IPS DF 6.9 (cell line): ENCODE measurements around the gene GET4.
"Not testable (repeated sequence)": the region's sequence is repeated elsewhere in the genome, so short reads cannot be mapped to it uniquely, and the experiment has no call there.

Source experiments
- DNase-seq: peaks from one replicate; pipeline ENCODE4 v3.0.0-alpha.2; 2013; ENCODE audit warnings: low read depth, low spot score
- H3K27ac ChIP-seq: one replicate; pipeline ENCODE4 v1.5.1; 2013; ENCODE audit warnings: low read length, control low read depth
- H3K27me3 ChIP-seq: 2 replicates; pipeline ENCODE4 v1.6.1; 2013; ENCODE audit warnings: mild to moderate bottlenecking, low read length; ENCODE audit not compliant: control insufficient read depth, insufficient read depth
- H3K36me3 ChIP-seq: 2 replicates; pipeline ENCODE4 v1.6.1; 2013; ENCODE audit warnings: low read length; ENCODE audit not compliant: control insufficient read depth, insufficient read depth
- H3K4me1 ChIP-seq: 2 replicates; pipeline ENCODE4 v1.6.1; 2013; ENCODE audit warnings: low read length; ENCODE audit not compliant: control insufficient read depth, insufficient read depth
- H3K4me3 ChIP-seq: 2 replicates; pipeline ENCODE4 v1.5.1; 2013; ENCODE audit warnings: mild to moderate bottlenecking, low read length
- H3K9me3 ChIP-seq: 2 replicates; pipeline ENCODE4 v1.6.1; 2013; ENCODE audit warnings: low read length, inconsistent platforms; ENCODE audit not compliant: control insufficient read depth, insufficient read depth
- WGBS: extraction: QIAGEN DNeasy Blood & Tissue Kit; methylation state at CpG from one replicate; pipeline ENCODE4 v1.1.7; 2013; ENCODE audit warnings: mixed read lengths, missing lambda C conversion rate; ENCODE audit not compliant: insufficient read length, insufficient coverage; 5-methylcytosine and 5-hydroxymethylcytosine counted together

The GET4 gene

DNA sequence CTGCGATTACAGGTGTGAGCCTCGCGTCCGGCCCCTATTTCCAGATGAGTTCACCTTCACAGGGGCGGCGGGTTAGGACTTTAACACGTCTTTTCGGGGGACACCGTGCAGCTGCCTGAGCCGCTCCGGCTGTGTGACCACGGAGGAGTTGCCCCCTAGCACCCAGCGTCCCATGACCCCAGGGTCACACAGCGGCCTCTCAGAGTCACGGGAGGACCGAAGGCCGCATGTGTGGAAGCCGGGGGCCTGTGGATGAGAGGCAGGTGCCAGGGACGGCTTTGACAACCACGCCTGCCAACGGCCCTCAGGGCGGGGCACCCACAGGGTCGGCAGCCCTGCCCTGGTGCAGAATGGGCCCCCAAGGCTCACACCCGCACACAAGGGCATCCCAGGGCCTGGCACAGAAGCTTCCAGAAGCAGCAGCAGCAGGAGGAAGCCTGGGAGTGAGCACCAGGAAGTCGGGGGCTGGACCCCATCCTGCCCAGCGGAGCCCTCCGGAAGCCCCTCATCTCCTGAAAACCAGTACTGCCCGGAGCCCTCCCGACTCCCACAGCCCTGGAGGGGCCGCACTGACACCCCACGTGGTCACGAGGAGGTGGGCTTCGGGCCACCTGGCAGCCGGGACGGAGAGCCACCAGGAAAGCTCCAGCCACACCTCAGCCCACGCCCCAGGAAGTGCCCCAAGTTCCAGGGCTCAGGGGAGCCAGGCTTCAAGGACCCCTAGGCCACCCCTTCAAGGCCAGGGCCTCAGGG is 45.4 kb downstream of the GET4 start:
- H3K4me1 ChIP-seq: no peaks in the 10 kb centered on the region; the same call in 1 of the 2 replicates
- H3K9me3 ChIP-seq: no peaks in the 10 kb centered on the region
- DNase-seq: no peak
- no peak overlapping the region for H3K4me3 ChIP-seq
- H3K27me3 ChIP-seq: no peaks in the 10 kb centered on the region
- no peaks in the 10 kb centered on the region; the same call in 1 of the 2 replicates for H3K36me3 ChIP-seq
- no peak overlapping the region for H3K27ac ChIP-seq
- WGBS: no CpG with 5 or more reads among the region's 36 CpGs

DNA sequence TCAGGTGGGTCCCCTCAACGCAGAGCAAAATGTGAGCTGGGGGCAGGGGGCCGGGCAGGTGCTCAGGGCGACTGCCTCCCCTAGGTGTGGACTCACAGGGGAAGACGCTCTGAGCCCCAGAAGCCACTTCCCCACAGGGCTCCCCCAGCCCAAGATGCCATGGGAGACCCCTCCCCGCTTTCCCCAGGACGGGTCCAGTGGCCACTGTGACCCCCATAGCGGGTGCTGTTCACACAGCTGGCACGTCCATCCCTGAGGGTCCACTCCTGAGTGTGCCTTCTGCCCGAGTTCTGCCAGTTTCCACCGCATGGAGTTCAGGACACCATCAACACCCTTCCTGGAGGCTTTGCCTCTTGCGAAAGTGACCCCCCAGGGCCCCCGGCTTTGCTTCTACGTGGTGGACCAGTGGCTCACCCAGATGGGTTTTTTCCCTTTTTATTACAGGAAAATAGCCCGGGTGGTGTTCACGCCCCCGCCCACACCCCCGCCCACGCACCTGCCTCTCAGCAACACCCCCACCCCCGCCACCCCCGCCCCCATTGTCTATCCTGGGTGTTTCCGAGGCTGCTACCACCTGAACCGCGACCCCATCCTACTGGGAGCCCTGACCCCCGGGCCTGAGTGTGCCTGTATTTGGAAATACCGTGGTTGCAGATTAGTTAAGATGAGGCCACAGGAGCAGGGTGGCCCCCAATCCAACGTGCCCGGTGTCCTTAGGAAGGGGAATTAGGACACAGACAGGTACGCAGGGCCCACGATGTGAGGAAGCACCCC is 46.2 kb downstream of the GET4 start:
- H3K27me3 ChIP-seq: no peaks in the 10 kb centered on the region
- no CpG with 5 or more reads among the region's 29 CpGs for WGBS

DNA sequence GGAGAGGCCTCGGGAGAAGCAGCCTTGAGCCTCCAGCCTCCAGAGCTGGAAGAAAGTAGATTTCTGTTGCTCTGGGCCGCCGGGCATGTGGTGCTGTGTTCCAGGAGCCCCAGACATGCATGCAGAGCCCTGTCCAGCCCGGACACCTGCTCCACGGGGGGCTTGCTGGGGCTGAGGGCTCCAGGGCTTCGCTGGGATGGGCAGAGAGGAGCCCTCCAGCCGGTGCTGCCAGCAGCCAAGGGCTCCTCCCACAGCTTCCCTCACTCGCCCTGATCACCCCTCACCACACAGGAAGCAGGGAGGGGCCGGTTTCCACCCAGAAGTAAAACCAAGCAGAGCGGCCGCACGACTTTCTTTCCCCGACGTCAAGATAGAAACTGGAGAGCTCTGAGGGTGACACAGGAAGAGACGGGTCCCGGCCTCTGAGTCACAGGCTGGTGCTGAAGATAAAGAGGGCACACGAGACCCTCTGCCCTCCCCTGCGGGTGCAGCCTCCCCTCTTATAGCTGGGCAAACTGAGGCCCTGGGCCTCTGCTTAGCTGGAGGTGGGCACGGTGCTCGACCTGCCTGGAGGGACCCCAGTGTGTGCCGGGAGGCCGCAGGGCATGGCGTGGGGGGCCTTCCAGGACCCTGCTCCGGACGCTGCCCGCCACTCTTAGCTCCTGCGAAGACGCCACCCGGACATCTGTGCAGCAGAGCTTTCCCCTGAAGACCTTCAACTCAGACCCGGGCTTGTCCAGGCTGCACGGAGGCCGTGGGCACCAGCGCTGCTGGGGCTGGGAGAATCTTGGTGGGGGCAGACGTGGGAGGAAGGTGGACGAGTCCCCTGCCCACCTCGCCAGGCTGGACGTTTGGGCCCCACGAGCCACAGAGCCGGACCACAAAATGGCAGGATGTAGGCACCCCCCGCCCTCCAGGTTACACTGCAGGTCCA is 47.0 kb downstream of the GET4 start:
- Histone ChIP-seq H3K9me3 (no peaks in the 10 kb centered on the region), H3K4me3 (no peak overlapping the region), H3K27ac (no peak overlapping the region), H3K36me3 (no peaks in the 10 kb centered on the region; the same call in 1 of the 2 replicates), H3K27me3 (no peaks in the 10 kb centered on the region), H3K4me1 (no peaks in the 10 kb centered on the region; the same call in 1 of the 2 replicates)
- DNase-seq: no peak
- no CpG with 5 or more reads among the region's 40 CpGs for WGBS

More for the DNA sequence above, 46.2 kb downstream of the GET4 start:
- no peaks in the 10 kb centered on the region for H3K9me3 ChIP-seq
- no peak overlapping the region for H3K27ac ChIP-seq
- no peak for DNase-seq
- no peaks in the 10 kb centered on the region; the same call in 1 of the 2 replicates for H3K4me1 ChIP-seq
- no peak overlapping the region for H3K4me3 ChIP-seq
- H3K36me3 ChIP-seq: no peaks in the 10 kb centered on the region; the same call in 1 of the 2 replicates

DNA sequence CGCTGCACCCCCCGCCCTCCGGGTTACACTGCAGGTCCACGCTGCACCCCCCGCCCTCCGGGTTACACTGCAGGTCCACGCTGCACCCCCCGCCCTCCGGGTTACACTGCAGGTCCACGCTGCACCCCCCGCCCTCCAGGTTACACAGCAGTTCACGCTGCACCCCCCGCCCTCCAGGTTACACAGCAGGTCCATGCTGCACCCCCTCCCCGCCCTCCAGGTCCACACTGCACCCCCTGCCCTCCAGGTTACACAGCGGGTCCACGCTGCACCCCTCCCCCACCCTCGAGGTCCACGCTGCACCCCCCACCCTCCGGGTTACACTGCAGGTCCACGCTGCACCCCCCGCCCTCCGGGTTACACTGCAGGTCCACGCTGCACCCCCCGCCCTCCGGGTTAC is 47.7 kb downstream of the GET4 start:
- no CpG with 5 or more reads among the region's 25 CpGs for WGBS
- not testable (repeated sequence) for H3K4me1 ChIP-seq, H3K9me3 ChIP-seq, H3K36me3 ChIP-seq, DNase-seq, H3K27ac ChIP-seq, H3K27me3 ChIP-seq, H3K4me3 ChIP-seq

DNA sequence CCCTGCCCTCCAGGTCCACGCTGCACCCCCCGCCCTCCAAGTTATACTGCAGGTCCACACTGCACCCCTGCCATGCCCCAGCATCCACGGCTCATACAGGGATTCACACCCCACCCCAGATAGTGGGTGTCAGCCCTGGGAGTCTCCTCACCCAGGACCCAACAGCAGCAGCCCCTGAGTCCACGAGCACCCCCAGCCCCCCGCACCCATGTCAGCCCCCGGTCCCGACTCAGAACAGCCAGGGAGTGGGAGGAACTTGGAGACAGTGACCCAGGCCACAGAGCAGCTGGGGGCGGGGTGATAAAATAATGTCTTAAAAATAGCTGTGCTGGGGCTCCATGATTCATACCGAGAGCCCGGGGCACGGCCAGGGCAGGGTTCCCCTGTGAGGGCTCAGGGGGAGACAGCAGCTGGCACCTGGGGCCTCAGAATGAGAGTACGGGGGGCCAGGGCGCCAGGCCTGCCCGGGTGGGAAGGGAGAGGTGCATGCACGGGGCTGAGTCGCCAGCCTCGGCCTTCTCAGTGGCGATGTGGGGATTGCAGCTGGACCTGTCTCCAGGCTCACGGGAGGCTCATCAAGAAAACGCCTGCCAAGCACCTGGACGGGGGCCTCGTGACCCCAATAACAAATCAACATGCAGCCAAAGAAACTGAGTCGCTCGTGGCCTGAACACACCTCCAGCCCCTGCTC is 48.3 kb downstream of the GET4 start:
- no peak for DNase-seq
- Histone ChIP-seq H3K27ac (no peak overlapping the region), H3K9me3 (no peaks in the 10 kb centered on the region), H3K27me3 (no peaks in the 10 kb centered on the region), H3K4me1 (no peaks in the 10 kb centered on the region; the same call in 1 of the 2 replicates), H3K4me3 (no peak overlapping the region), H3K36me3 (no peaks in the 10 kb centered on the region; the same call in 1 of the 2 replicates)
- WGBS: no CpG with 5 or more reads among the region's 24 CpGs

DNA sequence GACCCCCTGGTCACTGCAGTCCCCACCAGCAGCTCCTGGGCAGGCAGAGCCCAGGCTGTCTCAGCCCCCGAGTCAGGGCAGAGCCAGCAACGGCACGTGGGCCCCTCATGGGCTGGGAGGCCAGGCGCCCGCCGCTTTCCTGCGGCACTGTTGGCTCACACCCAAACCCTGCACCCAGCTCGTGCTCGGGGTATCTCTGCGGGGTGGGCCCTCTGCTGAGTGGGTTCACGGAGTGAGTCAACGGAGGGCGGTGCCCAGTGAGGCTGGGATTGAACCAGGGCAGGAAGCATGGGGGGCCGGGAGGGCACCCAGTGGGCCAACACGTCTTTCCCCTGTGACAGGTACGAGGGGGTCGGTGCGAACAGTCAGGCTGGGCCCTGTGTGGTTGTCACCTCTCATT is 49.2 kb downstream of the GET4 start:
- H3K4me1 ChIP-seq: no peaks in the 10 kb centered on the region; the same call in 1 of the 2 replicates
- no peak for DNase-seq
- no CpG with 5 or more reads among the region's 18 CpGs for WGBS
- H3K36me3 ChIP-seq: no peaks in the 10 kb centered on the region; the same call in 1 of the 2 replicates
- H3K27me3 ChIP-seq: no peaks in the 10 kb centered on the region
- H3K9me3 ChIP-seq: no peaks in the 10 kb centered on the region
- no peak overlapping the region for H3K27ac ChIP-seq
- H3K4me3 ChIP-seq: no peak overlapping the region

DNA sequence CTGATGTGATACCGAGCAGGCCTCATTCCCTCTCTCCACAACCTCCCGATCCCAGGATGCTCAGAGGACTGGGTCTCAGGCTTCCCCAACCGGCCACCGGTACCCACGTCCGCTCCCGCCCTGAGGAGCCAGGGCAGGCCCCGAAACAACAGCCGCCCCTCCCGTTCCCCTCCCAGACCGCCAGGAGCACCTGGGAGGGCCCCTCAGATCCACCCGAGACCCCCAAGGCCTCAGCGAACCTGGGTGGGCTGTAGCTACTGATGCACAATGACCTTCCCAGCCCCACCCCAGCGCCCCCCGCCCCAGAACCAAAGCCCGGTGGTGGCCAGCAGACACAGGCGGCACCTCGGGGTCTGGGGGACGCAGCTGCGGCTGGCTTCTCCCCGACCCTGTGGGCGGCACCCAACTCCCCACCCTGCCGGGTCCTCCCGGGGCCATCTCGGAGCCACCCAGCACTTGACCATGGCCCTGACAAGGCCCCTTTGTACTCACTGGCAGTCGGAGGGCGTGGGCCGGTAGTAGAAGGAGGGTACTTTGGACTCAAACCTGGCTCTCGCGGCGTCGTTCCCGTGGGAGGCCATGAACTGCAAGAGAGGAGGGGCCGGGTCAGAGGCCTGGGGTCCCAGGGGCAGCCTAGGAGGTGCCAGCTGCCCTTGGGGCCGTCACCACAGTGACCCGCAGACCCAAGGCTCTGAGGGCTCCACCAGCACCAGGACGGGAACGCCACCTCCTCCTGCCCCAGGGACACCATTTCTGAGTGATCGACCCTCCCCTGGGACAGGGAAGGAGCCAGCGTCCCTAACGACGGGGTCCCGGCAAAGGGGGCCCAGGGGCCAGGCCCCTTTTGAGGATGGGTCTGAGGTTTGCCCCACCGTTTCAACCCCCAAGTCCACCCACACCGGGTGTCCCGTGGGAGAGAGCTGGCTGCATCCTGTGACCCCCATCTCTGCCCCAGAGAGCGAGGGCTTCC is 50.0 kb downstream of the GET4 start:
- no peaks in the 10 kb centered on the region; the same call in 1 of the 2 replicates for H3K4me1 ChIP-seq

DNA sequence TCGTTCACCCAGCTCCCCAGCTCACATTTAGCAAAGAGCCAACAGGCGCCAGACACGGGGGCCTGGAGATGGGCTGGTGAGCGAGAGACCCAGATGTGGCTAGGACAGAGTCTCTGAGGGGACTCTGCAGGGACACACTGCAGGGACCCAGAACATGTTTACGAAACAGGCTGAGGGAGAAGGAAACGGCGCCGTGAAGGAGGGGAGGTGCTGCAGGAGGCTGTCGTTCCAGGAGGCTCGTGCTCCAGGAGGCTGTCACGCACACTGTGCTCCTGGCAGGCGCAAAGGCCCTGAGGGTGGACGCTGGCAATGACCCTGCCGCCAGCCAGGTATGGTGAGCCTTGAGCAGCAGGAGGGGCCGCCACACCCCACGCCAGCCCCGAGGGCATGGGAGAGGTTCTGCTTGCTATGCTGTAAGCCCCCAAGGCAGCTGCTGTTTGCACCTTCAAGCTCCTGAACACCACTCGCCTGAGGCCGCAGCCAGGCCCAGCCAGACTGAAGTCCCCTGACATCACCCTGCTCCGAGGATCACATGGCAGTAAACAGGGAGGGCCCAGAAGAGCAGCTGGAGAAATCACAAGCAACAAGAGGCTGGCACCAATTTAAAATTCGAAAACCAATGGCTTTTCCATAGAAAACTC is 50.8 kb downstream of the GET4 start:
- Histone ChIP-seq H3K27me3 (no peaks in the 10 kb centered on the region), H3K27ac (no peak overlapping the region), H3K9me3 (no peaks in the 10 kb centered on the region), H3K4me3 (no peak overlapping the region), H3K36me3 (no peaks in the 10 kb centered on the region; the same call in 1 of the 2 replicates), H3K4me1 (no peaks in the 10 kb centered on the region; the same call in 1 of the 2 replicates)
- no peak for DNase-seq
- no CpG with 5 or more reads among the region's 21 CpGs for WGBS

More for the DNA sequence above, 50.0 kb downstream of the GET4 start:
- no peak overlapping the region for H3K27ac ChIP-seq
- H3K36me3 ChIP-seq: no peaks in the 10 kb centered on the region; the same call in 1 of the 2 replicates
- DNase-seq: no peak
- no CpG with 5 or more reads among the region's 47 CpGs for WGBS
- no peak overlapping the region for H3K4me3 ChIP-seq
- no peaks in the 10 kb centered on the region for H3K27me3 ChIP-seq
- H3K9me3 ChIP-seq: no peaks in the 10 kb centered on the region
